DOHH2 (cell line): ENCODE results near the gene SSTR5.

Source experiments
- H3F3A ChIP-seq: fragments of 200-600 bp; sonication (generic), shearing (Covaris generic); 2 replicates; pipeline ENCODE4 v1.6.0; 2016; ENCODE audit warnings: antibody characterized with exemption, mild to moderate bottlenecking; ENCODE audit not compliant: control insufficient read depth, insufficient read depth
- H3K27ac ChIP-seq: fragments of 200-600 bp; sonication (generic); 2 replicates; pipeline ENCODE4 v1.5.1; 2014; ENCODE audit warnings: low read depth, mild to moderate bottlenecking, low read length, moderate library complexity
- H3K27me3 ChIP-seq: fragments of 200-600 bp; sonication (generic); 2 replicates; pipeline ENCODE4 v1.6.1; 2014; ENCODE audit warnings: mild to moderate bottlenecking, low read length, mixed read lengths; ENCODE audit not compliant: control insufficient read depth
- H3K36me3 ChIP-seq: fragments of 200-600 bp; sonication (generic); 2 replicates; pipeline ENCODE4 v1.6.1; 2014; ENCODE audit warnings: mild to moderate bottlenecking, low read length, moderate library complexity, mixed read lengths; ENCODE audit not compliant: control insufficient read depth
- H3K4me1 ChIP-seq: fragments of 200-600 bp; sonication (generic); 2 replicates; pipeline ENCODE4 v1.6.1; 2014; ENCODE audit warnings: mild to moderate bottlenecking, low read length, mixed read lengths; ENCODE audit not compliant: control insufficient read depth
- H3K4me2 ChIP-seq: fragments of 200-600 bp; sonication (generic); 2 replicates; pipeline ENCODE4 v1.6.0; 2014; ENCODE audit warnings: mild to moderate bottlenecking, low read length, moderate library complexity
- H3K4me3 ChIP-seq: fragments of 200-600 bp; sonication (generic); 2 replicates; pipeline ENCODE4 v1.5.1; 2014; ENCODE audit warnings: mild to moderate bottlenecking, low read length, mixed read lengths
- H3K79me2 ChIP-seq: fragments of 200-600 bp; sonication (generic); 2 replicates; pipeline ENCODE4 v1.6.1; 2014; ENCODE audit warnings: mild to moderate bottlenecking, low read length, mixed read lengths; ENCODE audit not compliant: control insufficient read depth
- H3K9me2 ChIP-seq: fragments of 200-600 bp; sonication (generic); replicated peaks from 2 replicates; pipeline ENCODE4 v1.6.1; 2014; ENCODE audit warnings: mild to moderate bottlenecking, low read length, mixed read lengths; ENCODE audit not compliant: control insufficient read depth
- H3K9me3 ChIP-seq: fragments of 200-600 bp; sonication (generic); 2 replicates; pipeline ENCODE4 v1.6.1; 2014; ENCODE audit warnings: antibody characterized with exemption, low read length, mixed read lengths; ENCODE audit not compliant: control insufficient read depth, insufficient read depth
- H4K20me1 ChIP-seq: fragments of 200-600 bp; sonication (generic); 2 replicates; pipeline ENCODE4 v1.6.0; 2014; ENCODE audit warnings: low read depth, mild to moderate bottlenecking, antibody characterized with exemption, low read length, moderate library complexity; ENCODE audit not compliant: control insufficient read depth, insufficient read depth
- CTCF ChIP-seq: fragments of 200-600 bp; sonication (generic); IDR thresholded peaks from one replicate; pipeline ENCODE4 v1.5.1; 2014; ENCODE audit warnings: antibody characterized with exemption, mild to moderate bottlenecking, low read depth, low read length; ENCODE audit not compliant: poor library complexity, severe bottlenecking
- EZH2phosphoT487 ChIP-seq: fragments of 200-600 bp; sonication (generic); IDR thresholded peaks from 2 replicates; pipeline ENCODE4 v1.6.1; 2017; ENCODE audit warnings: borderline replicate concordance, mild to moderate bottlenecking, antibody characterized with exemption, low read length, moderate library complexity, mixed read lengths

SSTR5 gene

GRCh38 chr16:1123525-1124230 is 51.1 kb downstream of the SSTR5 start:
- no peaks in the 10 kb centered on the region for H3K79me2 ChIP-seq
- no peaks in the 10 kb centered on the region for H3F3A ChIP-seq
- no peaks in the 10 kb centered on the region for H3K36me3 ChIP-seq
- H3K27ac ChIP-seq = no peak overlapping the region
- TF ChIP-seq EZH2phosphoT487 (no peak), CTCF (no peak)
- H3K4me2 ChIP-seq = no peak overlapping the region
- H3K4me1 ChIP-seq = peaks cover 12% of the 10 kb centered on the region
- no peaks in the 10 kb centered on the region for H3K27me3 ChIP-seq
- no peak overlapping the region for H3K4me3 ChIP-seq
- H4K20me1 ChIP-seq = no peaks in the 10 kb centered on the region; the same call in 1 of the 2 replicates
- H3K9me3 ChIP-seq = no peaks in the 10 kb centered on the region
- H3K9me2 ChIP-seq = no peaks in the 10 kb centered on the region

GRCh38 chr16:1124291-1124690 is 51.7 kb downstream of the SSTR5 start:
- no peaks in the 10 kb centered on the region for H3K9me3 ChIP-seq
- H3K4me2 ChIP-seq = no peak overlapping the region
- TF ChIP-seq CTCF (no peak), EZH2phosphoT487 (no peak)

GRCh38 chr16:1124795-1125194 is 52.2 kb downstream of the SSTR5 start:
- H3K9me3 ChIP-seq = no peaks in the 10 kb centered on the region
- no peak overlapping the region for H3K27ac ChIP-seq
- TF ChIP-seq CTCF (no peak), EZH2phosphoT487 (no peak)
- no peaks in the 10 kb centered on the region for H3K9me2 ChIP-seq
- no peaks in the 10 kb centered on the region; the same call in 1 of the 2 replicates for H4K20me1 ChIP-seq
- H3K4me3 ChIP-seq = no peak overlapping the region
- peaks cover 8% of the 10 kb centered on the region for H3K4me1 ChIP-seq
- H3K36me3 ChIP-seq = no peaks in the 10 kb centered on the region
- H3F3A ChIP-seq = no peaks in the 10 kb centered on the region
- H3K79me2 ChIP-seq = no peaks in the 10 kb centered on the region
- H3K27me3 ChIP-seq = no peaks in the 10 kb centered on the region
- H3K4me2 ChIP-seq = no peak overlapping the region

More at GRCh38 chr16:1124291-1124690, 51.7 kb downstream of the SSTR5 start:
- Histone ChIP-seq H3K4me1 (peaks cover 12% of the 10 kb centered on the region), H3F3A (no peaks in the 10 kb centered on the region), H3K27me3 (no peaks in the 10 kb centered on the region), H3K4me3 (no peak overlapping the region), H3K27ac (no peak overlapping the region), H3K9me2 (no peaks in the 10 kb centered on the region), H3K79me2 (no peaks in the 10 kb centered on the region), H4K20me1 (no peaks in the 10 kb centered on the region; the same call in 1 of the 2 replicates), H3K36me3 (no peaks in the 10 kb centered on the region)
